Measurements from ENCODE around the gene EEPD1.

DNA sequence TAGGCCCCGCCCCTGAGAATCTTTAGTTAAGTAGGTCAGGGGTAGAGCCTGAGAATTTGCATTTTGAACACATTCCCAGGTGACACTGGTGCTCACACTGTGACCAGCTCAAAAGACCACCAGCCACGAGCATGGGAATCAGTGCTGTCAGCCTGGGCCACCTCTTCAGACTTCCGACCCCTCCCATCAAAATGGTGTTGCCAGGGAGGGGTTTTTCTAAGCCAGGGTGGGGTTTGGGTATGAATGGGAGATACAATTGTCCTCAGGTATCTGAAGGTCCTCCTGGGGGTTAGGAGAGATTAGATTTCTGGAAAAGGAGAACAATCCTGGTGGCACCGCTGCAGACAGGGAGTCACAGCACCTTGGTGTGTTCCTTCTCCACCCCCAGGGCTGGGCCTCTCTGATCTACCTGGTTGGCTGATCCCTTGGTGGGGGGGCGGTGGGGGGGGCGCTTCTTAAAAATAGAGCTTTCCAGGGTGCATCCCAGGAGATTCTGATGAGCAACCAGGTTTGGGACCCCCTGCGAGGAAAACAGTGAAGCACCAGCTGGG, 125.1 kb downstream of the EEPD1 start:
- TF ChIP-seq, protein P1, sequence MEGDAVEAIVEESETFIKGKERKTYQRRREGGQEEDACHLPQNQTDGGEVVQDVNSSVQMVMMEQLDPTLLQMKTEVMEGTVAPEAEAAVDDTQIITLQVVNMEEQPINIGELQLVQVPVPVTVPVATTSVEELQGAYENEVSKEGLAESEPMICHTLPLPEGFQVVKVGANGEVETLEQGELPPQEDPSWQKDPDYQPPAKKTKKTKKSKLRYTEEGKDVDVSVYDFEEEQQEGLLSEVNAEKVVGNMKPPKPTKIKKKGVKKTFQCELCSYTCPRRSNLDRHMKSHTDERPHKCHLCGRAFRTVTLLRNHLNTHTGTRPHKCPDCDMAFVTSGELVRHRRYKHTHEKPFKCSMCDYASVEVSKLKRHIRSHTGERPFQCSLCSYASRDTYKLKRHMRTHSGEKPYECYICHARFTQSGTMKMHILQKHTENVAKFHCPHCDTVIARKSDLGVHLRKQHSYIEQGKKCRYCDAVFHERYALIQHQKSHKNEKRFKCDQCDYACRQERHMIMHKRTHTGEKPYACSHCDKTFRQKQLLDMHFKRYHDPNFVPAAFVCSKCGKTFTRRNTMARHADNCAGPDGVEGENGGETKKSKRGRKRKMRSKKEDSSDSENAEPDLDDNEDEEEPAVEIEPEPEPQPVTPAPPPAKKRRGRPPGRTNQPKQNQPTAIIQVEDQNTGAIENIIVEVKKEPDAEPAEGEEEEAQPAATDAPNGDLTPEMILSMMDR (IDR thresholded peaks at IDR 0.05): no peak
- TF ChIP-seq POLR2A (IDR thresholded peaks at IDR 0.05): no peak

Measured in thyroid gland (tissue), 4 donors.